Progenitor cell of endocrine pancreas (in vitro differentiated cells): Measurements from ENCODE around the gene DYRK4. TPM values are rescaled to one million over a fixed set of nuclear protein-coding genes. Genes with fewer than 3 reads are reported as not detected.

ENCODE experiments used
- DNase-seq: peaks from one replicate; pipeline ENCODE4 v3.0.0; 2021; ENCODE audit warnings: low spot score; ENCODE audit not compliant: unreplicated experiment
- H3K27ac Mint-ChIP-seq: 2 replicates; pipeline ENCODE4 v1.8.0; 2021; ENCODE audit warnings: mild to moderate bottlenecking, moderate library complexity, mixed read lengths
- H3K27me3 Mint-ChIP-seq: 2 replicates; pipeline ENCODE4 v1.8.0; 2021; ENCODE audit warnings: mixed read lengths
- H3K36me3 Mint-ChIP-seq: 2 replicates; pipeline ENCODE4 v1.8.0; 2022; ENCODE audit warnings: mixed read lengths; ENCODE audit not compliant: insufficient read depth
- H3K4me1 Mint-ChIP-seq: 2 replicates; pipeline ENCODE4 v1.8.0; 2021; ENCODE audit warnings: low read depth, mixed read lengths
- H3K4me3 Mint-ChIP-seq: 2 replicates; pipeline ENCODE4 v1.8.0; 2021; ENCODE audit warnings: low read depth, mild to moderate bottlenecking, moderate library complexity, mixed read lengths
- H3K9me3 Mint-ChIP-seq: 2 replicates; pipeline ENCODE4 v1.8.0; 2021; ENCODE audit warnings: low read depth, mixed read lengths
- total RNA-seq: library from RNA; stranded (reverse); gene quantifications from 2 replicates; pipeline ENCODE4 v1.2.1, GENCODE V29; 2021
- TF ChIP-seq, protein P1 (sequence below): fragments of 200-600 bp; sonication (generic); IDR thresholded peaks from one replicate; pipeline ENCODE4 v1.5.0; 2021; ENCODE audit warnings: antibody characterized with exemption, mild to moderate bottlenecking; ENCODE audit not compliant: unreplicated experiment

DYRK4 gene
- total RNA-seq, 1 donor from 2014 or later, result 27.6 TPM

DNA sequence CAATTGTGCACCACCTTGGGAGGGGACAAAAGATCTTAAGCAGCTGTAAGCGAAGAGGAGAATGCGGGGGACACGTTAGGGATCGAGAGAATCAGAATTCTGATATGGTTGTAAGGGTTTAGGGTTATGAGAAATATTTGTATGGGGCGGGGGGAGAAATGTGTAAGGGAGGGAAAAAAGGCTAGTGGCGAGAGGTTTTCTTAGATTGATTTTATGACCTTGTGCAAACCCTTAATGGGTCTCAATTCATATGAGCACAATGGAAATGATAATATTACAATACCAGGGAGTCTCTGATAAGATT, 87.3 kb downstream of the DYRK4 start:
- Mint-ChIP-seq H3K4me1 (peaks cover 25% of the 10 kb centered on the region), H3K36me3 (no peaks in the 10 kb centered on the region), H3K27ac (peak overlapping the region; percentile 99), H3K9me3 (no peaks in the 10 kb centered on the region), H3K27me3 (no peaks in the 10 kb centered on the region), H3K4me3 (peak overlapping the region; percentile 91)
- no peak for DNase-seq
- TF ChIP-seq, protein P1, sequence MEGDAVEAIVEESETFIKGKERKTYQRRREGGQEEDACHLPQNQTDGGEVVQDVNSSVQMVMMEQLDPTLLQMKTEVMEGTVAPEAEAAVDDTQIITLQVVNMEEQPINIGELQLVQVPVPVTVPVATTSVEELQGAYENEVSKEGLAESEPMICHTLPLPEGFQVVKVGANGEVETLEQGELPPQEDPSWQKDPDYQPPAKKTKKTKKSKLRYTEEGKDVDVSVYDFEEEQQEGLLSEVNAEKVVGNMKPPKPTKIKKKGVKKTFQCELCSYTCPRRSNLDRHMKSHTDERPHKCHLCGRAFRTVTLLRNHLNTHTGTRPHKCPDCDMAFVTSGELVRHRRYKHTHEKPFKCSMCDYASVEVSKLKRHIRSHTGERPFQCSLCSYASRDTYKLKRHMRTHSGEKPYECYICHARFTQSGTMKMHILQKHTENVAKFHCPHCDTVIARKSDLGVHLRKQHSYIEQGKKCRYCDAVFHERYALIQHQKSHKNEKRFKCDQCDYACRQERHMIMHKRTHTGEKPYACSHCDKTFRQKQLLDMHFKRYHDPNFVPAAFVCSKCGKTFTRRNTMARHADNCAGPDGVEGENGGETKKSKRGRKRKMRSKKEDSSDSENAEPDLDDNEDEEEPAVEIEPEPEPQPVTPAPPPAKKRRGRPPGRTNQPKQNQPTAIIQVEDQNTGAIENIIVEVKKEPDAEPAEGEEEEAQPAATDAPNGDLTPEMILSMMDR, result no peak

DNA sequence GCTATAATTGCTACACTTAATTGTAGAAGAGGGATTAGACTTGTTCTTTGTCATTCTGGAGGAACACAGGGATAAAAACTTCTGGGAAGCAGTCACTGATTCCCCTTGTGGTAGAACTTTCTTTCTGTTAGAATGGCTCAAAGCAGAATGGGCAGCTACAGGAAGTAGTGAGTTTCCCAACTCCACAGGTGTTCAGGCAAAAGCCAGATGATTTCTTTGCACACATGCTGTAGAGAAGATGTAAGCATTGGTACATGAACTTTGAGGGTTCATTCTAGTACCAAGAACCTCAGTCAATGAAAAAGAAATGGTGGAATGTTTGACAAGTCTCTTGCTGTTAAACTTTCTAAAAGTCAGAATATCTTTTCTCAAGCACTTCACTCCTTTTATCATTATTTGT, 91.2 kb downstream of the DYRK4 start:
- no peaks in the 10 kb centered on the region for H3K27me3 Mint-ChIP-seq
- TF ChIP-seq, protein P1, result no peak
- no peak for DNase-seq
- peaks cover 7% of the 10 kb centered on the region for H3K36me3 Mint-ChIP-seq
- no peak overlapping the region for H3K4me3 Mint-ChIP-seq
- H3K4me1 Mint-ChIP-seq, result peaks cover 15% of the 10 kb centered on the region
- no peaks in the 10 kb centered on the region for H3K9me3 Mint-ChIP-seq
- no peak overlapping the region for H3K27ac Mint-ChIP-seq

DNA sequence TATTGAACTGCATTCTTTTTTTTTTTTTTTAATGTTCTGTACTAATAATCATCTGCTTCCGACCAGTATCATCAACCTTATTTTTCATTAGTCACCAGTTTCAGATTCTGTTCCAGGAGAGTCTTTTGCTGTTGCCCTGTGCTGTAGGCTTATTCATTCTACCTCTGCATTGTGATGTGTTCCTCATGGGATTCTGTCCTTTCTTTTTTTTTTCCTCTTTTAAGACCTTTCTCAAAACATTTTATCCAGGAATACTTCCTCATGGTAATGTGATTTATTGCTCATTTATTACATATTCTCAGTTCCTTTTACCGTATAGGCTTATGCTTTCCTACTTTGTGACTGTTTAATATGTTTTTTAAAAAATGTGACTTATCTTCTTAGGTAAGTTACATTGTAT, 91.7 kb downstream of the DYRK4 start:
- H3K36me3 Mint-ChIP-seq, result peaks cover 7% of the 10 kb centered on the region
- DNase-seq, result no peak
- TF ChIP-seq, protein P1, result no peak

More for the DNA sequence above, 91.7 kb downstream of the DYRK4 start:
- Mint-ChIP-seq H3K4me1 (peaks cover 15% of the 10 kb centered on the region), H3K27me3 (no peaks in the 10 kb centered on the region), H3K9me3 (no peaks in the 10 kb centered on the region), H3K27ac (no peak overlapping the region), H3K4me3 (no peak overlapping the region)

Other genes with a start within 250 kb of the DYRK4 start
- gene TIGAR, start 241.0 kb upstream of the DYRK4 start, total RNA-seq, result 18.2 and 21.6 TPM in 2 replicates
- gene FGF23, start 182.5 kb upstream of the DYRK4 start, total RNA-seq, result 0.14 and 0.40 TPM in 2 replicates
- not detected in 2 replicates for gene FGF6, start 116.4 kb upstream of the DYRK4 start, total RNA-seq
- gene RAD51AP1, start 23.3 kb upstream of the DYRK4 start, total RNA-seq, result 33.4 and 40.1 TPM in 2 replicates
- gene AKAP3, start 86.8 kb downstream of the DYRK4 start, total RNA-seq, result 3.3 and 3.5 TPM in 2 replicates
- gene NDUFA9, start 86.9 kb downstream of the DYRK4 start, total RNA-seq, result 136 TPM in 2 replicates
- gene GALNT8, start 158.2 kb downstream of the DYRK4 start, total RNA-seq, result 13.4 and 15.6 TPM in 2 replicates